IMR-90 (cell line): ENCODE results near the gene AP3D1. TPM values are rescaled to one million over a fixed set of nuclear protein-coding genes. Genes with fewer than 3 reads are reported as not detected.

Source experiments
- ATAC-seq: fragments of 200-7000 bp; cut with Tn5 transposase; 2 replicates; pipeline ENCODE4 v1.9.1; 2020; ENCODE audit warnings: low read depth, mild to moderate bottlenecking, moderate library complexity
- BruUV-seq: library from RNA; stranded (reverse); fragments of 400-500 nt; replicated peaks from 2 replicates; lab custom pipeline; 2021; lab: Mats Ljungman, UMichigan
- CTCF ChIA-PET: fragments of 300-600 bp; formaldehyde crosslinking; extraction: SDS; loops from one replicate; lab custom pipeline; 2021; ENCODE audit warnings: antibody characterized with exemption; lab: Yijun Ruan, JAX
- POLR2A ChIA-PET: fragments of 300-600 bp; sonication (Branson Sonifier 250); formaldehyde crosslinking; loops from one replicate; lab custom pipeline; 2022; ENCODE audit warnings: antibody characterized with exemption; ENCODE audit not compliant: unreplicated experiment; lab: Charles Lee
- DNase-seq: peaks from one replicate; pipeline ENCODE4 v3.0.0; 2013
- H2AFZ ChIP-seq: replicated peaks from 2 replicates; pipeline ENCODE3; 2013; ENCODE audit warnings: low read length, mild to moderate bottlenecking; ENCODE audit not compliant: poor library complexity
- H2AK5ac ChIP-seq: 2 replicates; pipeline ENCODE4 v1.6.1; 2013; ENCODE audit warnings: low read depth, low read length, inconsistent platforms
- H2AK9ac ChIP-seq: replicated peaks from 2 replicates; pipeline ENCODE3; 2013; ENCODE audit warnings: mild to moderate bottlenecking, low read depth, low read length, moderate library complexity; ENCODE audit not compliant: poor library complexity
- H2BK120ac ChIP-seq: 2 replicates; pipeline ENCODE4 v1.6.1; 2013; ENCODE audit warnings: low read depth, low read length, inconsistent platforms
- H2BK15ac ChIP-seq: 3 replicates; pipeline ENCODE4 v1.6.1; 2013; ENCODE audit warnings: low read depth, low read length, inconsistent platforms
- H2BK20ac ChIP-seq: 2 replicates; pipeline ENCODE4 v1.6.1; 2013; ENCODE audit warnings: low read depth, mild to moderate bottlenecking, inconsistent platforms, low read length, moderate library complexity
- H2BK5ac ChIP-seq: 2 replicates; pipeline ENCODE4 v1.6.1; 2013; ENCODE audit warnings: mild to moderate bottlenecking, low read depth, low read length, inconsistent platforms; ENCODE audit not compliant: poor library complexity, severe bottlenecking
- H3K14ac ChIP-seq: replicated peaks from 2 replicates; pipeline ENCODE4 v1.6.1; 2013; ENCODE audit warnings: low read depth, low read length, inconsistent platforms
- H3K18ac ChIP-seq: 2 replicates; pipeline ENCODE4 v1.6.1; 2013; ENCODE audit warnings: low read depth, low read length, control low read depth
- H3K23ac ChIP-seq: 2 replicates; pipeline ENCODE4 v1.6.1; 2013; ENCODE audit warnings: low read depth, low read length, inconsistent platforms
- H3K27ac ChIP-seq: 2 replicates; pipeline ENCODE4 v1.5.1; 2013; ENCODE audit warnings: mild to moderate bottlenecking, control low read depth, low read length; ENCODE audit not compliant: insufficient read depth
- H3K27me3 ChIP-seq: 2 replicates; pipeline ENCODE4 v1.6.1; 2013; ENCODE audit warnings: low read length; ENCODE audit not compliant: control insufficient read depth, insufficient read depth
- H3K36me3 ChIP-seq: 2 replicates; pipeline ENCODE4 v1.6.1; 2013; ENCODE audit warnings: low read length, mixed read lengths; ENCODE audit not compliant: control insufficient read depth, insufficient read depth
- H3K4ac ChIP-seq: 2 replicates; pipeline ENCODE4 v1.6.1; 2013; ENCODE audit warnings: low read depth, low read length, inconsistent platforms
- H3K4me1 ChIP-seq: 2 replicates; pipeline ENCODE4 v1.6.1; 2013; ENCODE audit warnings: low read length, mixed read lengths; ENCODE audit not compliant: control insufficient read depth, insufficient read depth
- H3K4me2 ChIP-seq: 2 replicates; pipeline ENCODE4 v1.6.1; 2013; ENCODE audit warnings: low read depth, mild to moderate bottlenecking, control low read depth, low read length, moderate library complexity
- H3K4me3 ChIP-seq: 2 replicates; pipeline ENCODE4 v1.5.1; 2013; ENCODE audit warnings: low read depth, mild to moderate bottlenecking, control low read depth, low read length, moderate library complexity; ENCODE audit not compliant: insufficient read depth
- H3K56ac ChIP-seq: 2 replicates; pipeline ENCODE4 v1.6.1; 2013; ENCODE audit warnings: low read length, inconsistent platforms; ENCODE audit not compliant: insufficient read depth; ENCODE audit errors: extremely low read depth
- H3K79me1 ChIP-seq, 2 experiments: 2 replicates each; pipeline ENCODE4 v1.6.1; 2013; ENCODE audit warnings: low read length in 2 of 2, inconsistent platforms in 1 of 2, low read depth in 1 of 2
- H3K9ac ChIP-seq: 2 replicates; pipeline ENCODE4 v1.6.1; 2013; ENCODE audit warnings: low read depth, low read length, control low read depth
- H3K9me1 ChIP-seq: 2 replicates; pipeline ENCODE4 v1.6.1; 2013; ENCODE audit warnings: low read length, inconsistent platforms; ENCODE audit not compliant: insufficient read depth
- H3K9me3 ChIP-seq: 2 replicates; pipeline ENCODE4 v1.6.1; 2013; ENCODE audit warnings: low read length; ENCODE audit not compliant: control insufficient read depth, insufficient read depth
- H4K20me1 ChIP-seq: 2 replicates; pipeline ENCODE4 v1.6.1; 2013; ENCODE audit warnings: low read length, inconsistent platforms; ENCODE audit not compliant: insufficient read depth
- H4K5ac ChIP-seq: 2 replicates; pipeline ENCODE4 v1.6.1; 2013; ENCODE audit warnings: mild to moderate bottlenecking, low read depth, low read length, control low read depth
- H4K8ac ChIP-seq, 2 experiments: 2 replicates each; pipeline ENCODE4 v1.6.1; 2013; ENCODE audit warnings: low read depth in 2 of 2, low read length in 2 of 2, control low read depth in 1 of 2, inconsistent platforms in 1 of 2
- H4K91ac ChIP-seq: 2 replicates; pipeline ENCODE4 v1.6.1; 2013; ENCODE audit warnings: low read depth, low read length, inconsistent platforms; ENCODE audit not compliant: insufficient read depth
- CEBPB ChIP-seq: IDR thresholded peaks from 2 replicates; pipeline ENCODE4 v1.6.1; 2012; ENCODE audit warnings: low read depth, low read length, improper control_type of control experiment
- CHD1 ChIP-seq: IDR thresholded peaks from 2 replicates; pipeline ENCODE4 v1.6.1; 2012; ENCODE audit warnings: low read depth, low read length, improper control_type of control experiment
- CTCF ChIP-seq: conservative IDR thresholded peaks from 2 replicates; pipeline ENCODE4 v1.5.1; 2012; ENCODE audit warnings: mild to moderate bottlenecking, low read depth, low read length, improper control_type of control experiment
- ELK1 ChIP-seq: fragments of 150-350 bp; IDR thresholded peaks from 2 replicates; pipeline ENCODE4 v1.6.1; 2016; ENCODE audit warnings: low read depth, mild to moderate bottlenecking, low read length, moderate library complexity, borderline replicate concordance
- FOS ChIP-seq: fragments of 150-350 bp; IDR thresholded peaks from 2 replicates; pipeline ENCODE4 v1.6.1; 2016; ENCODE audit warnings: low read depth, low read length
- MAFK ChIP-seq: IDR thresholded peaks from 2 replicates; pipeline ENCODE4 v1.6.1; 2012; ENCODE audit warnings: low read depth, low read length, improper control_type of control experiment
- MAZ ChIP-seq: IDR thresholded peaks from 2 replicates; pipeline ENCODE4 v1.6.1; 2012; ENCODE audit warnings: low read depth, mild to moderate bottlenecking, low read length, improper control_type of control experiment, moderate library complexity, borderline replicate concordance
- MXI1 ChIP-seq: IDR thresholded peaks from 2 replicates; pipeline ENCODE4 v1.6.1; 2012; ENCODE audit warnings: low read depth, mild to moderate bottlenecking, low read length, moderate library complexity, borderline replicate concordance
- NFE2L2 ChIP-seq: fragments of 150-350 bp; IDR thresholded peaks from 2 replicates; pipeline ENCODE4 v1.6.1; 2016; ENCODE audit warnings: low read depth, mild to moderate bottlenecking, low read length
- POLR2A ChIP-seq: IDR thresholded peaks from 2 replicates; pipeline ENCODE4 v1.6.1; 2012; ENCODE audit warnings: mild to moderate bottlenecking, low read depth, low read length
- RAD21 ChIP-seq: IDR thresholded peaks from 2 replicates; pipeline ENCODE4 v1.6.1; 2012; ENCODE audit warnings: low read length, improper control_type of control experiment
- RCOR1 ChIP-seq: IDR thresholded peaks from 2 replicates; pipeline ENCODE4 v1.6.1; 2012; ENCODE audit warnings: mild to moderate bottlenecking, low read length, improper control_type of control experiment; ENCODE audit not compliant: insufficient replicate concordance
- RFX5 ChIP-seq: IDR thresholded peaks from 2 replicates; pipeline ENCODE4 v1.8.0; 2012; ENCODE audit warnings: low read depth, mild to moderate bottlenecking, low read length, moderate library complexity
- SMC3 ChIP-seq: fragments of 150-350 bp; IDR thresholded peaks from 2 replicates; pipeline ENCODE4 v1.6.1; 2016; ENCODE audit warnings: low read depth, mild to moderate bottlenecking, antibody characterized with exemption, low read length, moderate library complexity
- WGBS, 2 experiments: methylation state at CpG; one replicate each; pipeline versions ENCODE4 v1.1.5 to v1.1.7; 2013; ENCODE audit warnings: missing lambda C conversion rate in 2 of 2; ENCODE audit not compliant: insufficient read length in 1 of 2; ENCODE audit errors: extremely low coverage in 2 of 2; 5-methylcytosine and 5-hydroxymethylcytosine counted together
- dilution Hi-C: fragments of 300-500 bp; cut with HindIII; formaldehyde crosslinking; loops from one replicate; pipeline ENCODE4 v1.14.3; 2018; ENCODE audit warnings: low sequenced_read_pairs; ENCODE audit not compliant: unreplicated experiment
- in situ Hi-C: fragments of 300-500 bp; cut with MboI; formaldehyde crosslinking; loops from 3 replicates; pipeline ENCODE4 v1.14.3; 2019; ENCODE audit warnings: low sequenced_read_pairs, inconsistent platforms, mixed read lengths
- intact Hi-C: fragments of 100-400 bp; cut with micrococcal nuclease; formaldehyde crosslinking; loops from 2 replicates; pipeline ENCODE4 v1.10.0; 2022
- polyA plus RNA-seq, 3 experiments: library from polyadenylated mRNA; depleted of rRNA; stranded (reverse); fragments of >200 nt; gene quantifications; 2 replicates each; pipeline ENCODE4 v1.2.3, GENCODE V29; 2012; ENCODE audit warnings: low replicate concordance in 1 of 3
- total RNA-seq: library from RNA; depleted of rRNA; stranded (reverse); fragments of >200 nt; gene quantifications from 2 replicates; pipeline ENCODE4 v1.2.3, GENCODE V29; 2012
- TF ChIP-seq, protein P1 (sequence below): fragments of 150-350 bp; IDR thresholded peaks from 2 replicates; pipeline ENCODE4 v1.6.1; 2017; ENCODE audit warnings: mild to moderate bottlenecking, antibody characterized with exemption, low read length, low read depth

Gene AP3D1
- total and polyA plus RNA-seq, 2 of the 4 experiments (the other 2 are of a cell fraction), result 75.3 to 129 TPM

- TF ChIP-seq NFE2L2 (no peak), CEBPB (no peak), CHD1 (no peak), RCOR1 (no peak), RFX5 (no peak), FOS (no peak), MXI1 (no peak), MAFK (no peak), CTCF (no peak), MAZ (no peak), SMC3 (no peak), ELK1 (no peak), RAD21 (no peak), POLR2A (no peak)
- TF ChIP-seq, protein P1, sequence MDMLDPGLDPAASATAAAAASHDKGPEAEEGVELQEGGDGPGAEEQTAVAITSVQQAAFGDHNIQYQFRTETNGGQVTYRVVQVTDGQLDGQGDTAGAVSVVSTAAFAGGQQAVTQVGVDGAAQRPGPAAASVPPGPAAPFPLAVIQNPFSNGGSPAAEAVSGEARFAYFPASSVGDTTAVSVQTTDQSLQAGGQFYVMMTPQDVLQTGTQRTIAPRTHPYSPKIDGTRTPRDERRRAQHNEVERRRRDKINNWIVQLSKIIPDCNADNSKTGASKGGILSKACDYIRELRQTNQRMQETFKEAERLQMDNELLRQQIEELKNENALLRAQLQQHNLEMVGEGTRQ, result no peak
- CTCF ChIA-PET, result no interaction called here
- 97% methylated on average over 11 of the region's 15 CpGs; no CpG with 5 or more reads in 1 of the 2 experiments for WGBS, 2 experiments
Observed at GRCh38 chr19:2197270-2197669, 45.9 kb upstream of the AP3D1 start.

More at GRCh38 chr19:2197270-2197669, 45.9 kb upstream of the AP3D1 start:
- peaks cover 13 to 86% of the 10 kb centered on the region in 2 experiments for H3K79me1 ChIP-seq
- intact Hi-C loops, result no loop called here
- 0 out of 2 replicates have a peak overlapping the region, but pooled peaks have one; percentile 18 for H2AK5ac ChIP-seq
- H2AK9ac ChIP-seq, result peak overlapping the region; percentile 31
- in situ Hi-C loops, result no loop called here
- dilution Hi-C loops, result no loop called here
- BruUV-seq, result no TSS peak
- POLR2A ChIA-PET, result no interaction called here
- H2BK120ac ChIP-seq, result no peak overlapping the region
- H3K18ac ChIP-seq, result no peak overlapping the region
- no peak overlapping the region for H3K9ac ChIP-seq
- H3K9me1 ChIP-seq, result peaks cover 2% of the 10 kb centered on the region; the same call in 1 of the 2 replicates
- H2BK20ac ChIP-seq, result no peak overlapping the region
- no peak overlapping the region for H3K4ac ChIP-seq
- no peak overlapping the region for H4K8ac ChIP-seq
- H2AFZ ChIP-seq, result peak overlapping the region; percentile 49
- no peak overlapping the region for H3K56ac ChIP-seq
- no peaks in the 10 kb centered on the region for H3K4me1 ChIP-seq
- DNase-seq, result no peak
- no peak for ATAC-seq
- no peaks in the 10 kb centered on the region for H3K27me3 ChIP-seq
- H3K27ac ChIP-seq, result no peak overlapping the region
- H2BK15ac ChIP-seq, result no peak overlapping the region
- H4K5ac ChIP-seq, result no peak overlapping the region
- H3K36me3 ChIP-seq, result peaks cover 52% of the 10 kb centered on the region
- no peak overlapping the region for H3K4me3 ChIP-seq
- no peaks in the 10 kb centered on the region for H3K9me3 ChIP-seq
- no peak overlapping the region for H3K4me2 ChIP-seq
- H4K20me1 ChIP-seq, result peaks cover 36% of the 10 kb centered on the region
- no peak overlapping the region for H3K23ac ChIP-seq
- H4K91ac ChIP-seq, result no peak overlapping the region
- H3K14ac ChIP-seq, result no peak overlapping the region
- H2BK5ac ChIP-seq, result no peak overlapping the region
